Neural crest cell (in vitro differentiated cells): ENCODE measurements around the gene CASK. TPM values are rescaled to one million over a fixed set of nuclear protein-coding genes. Genes with fewer than 3 reads are reported as not detected.
"Not testable (repeated sequence)": the region's sequence is repeated elsewhere in the genome, so short reads cannot be mapped to it uniquely, and the experiment has no call there.

Experiments used
- DNase-seq: peaks from one replicate; pipeline ENCODE4 v3.0.0; 2021; ENCODE audit warnings: low read depth, mixed read lengths, low spot score
- H3K27ac Mint-ChIP-seq: one replicate; pipeline ENCODE4 v1.8.0; 2021; ENCODE audit warnings: mild to moderate bottlenecking, mixed read lengths; ENCODE audit not compliant: unreplicated experiment
- H3K27me3 Mint-ChIP-seq: 2 replicates; pipeline ENCODE4 v1.8.0; 2021; ENCODE audit warnings: low read depth, mild to moderate bottlenecking, mixed read lengths
- H3K36me3 Mint-ChIP-seq: 2 replicates; pipeline ENCODE4 v1.8.0; 2021; ENCODE audit warnings: low read depth, mild to moderate bottlenecking, mixed read lengths
- H3K4me1 Mint-ChIP-seq: 2 replicates; pipeline ENCODE4 v1.8.0; 2021; ENCODE audit warnings: mixed read lengths
- H3K4me3 Mint-ChIP-seq: one replicate; pipeline ENCODE4 v1.8.0; 2021; ENCODE audit warnings: mild to moderate bottlenecking, mixed read lengths
- H3K9me3 Mint-ChIP-seq: 2 replicates; pipeline ENCODE4 v1.8.0; 2021; ENCODE audit warnings: mixed read lengths
- total RNA-seq: library from RNA; stranded (reverse); gene quantifications from 2 replicates; pipeline ENCODE4 v1.2.1, GENCODE V29; 2021
- TF ChIP-seq, protein P1 (sequence below): fragments of 200-600 bp; sonication (generic); conservative IDR thresholded peaks from 2 replicates; pipeline ENCODE4 v1.5.0; 2021; ENCODE audit warnings: antibody characterized with exemption, mild to moderate bottlenecking

CASK gene
- total RNA-seq, 1 donor from 2014 or later, result 57.8 TPM

DNA sequence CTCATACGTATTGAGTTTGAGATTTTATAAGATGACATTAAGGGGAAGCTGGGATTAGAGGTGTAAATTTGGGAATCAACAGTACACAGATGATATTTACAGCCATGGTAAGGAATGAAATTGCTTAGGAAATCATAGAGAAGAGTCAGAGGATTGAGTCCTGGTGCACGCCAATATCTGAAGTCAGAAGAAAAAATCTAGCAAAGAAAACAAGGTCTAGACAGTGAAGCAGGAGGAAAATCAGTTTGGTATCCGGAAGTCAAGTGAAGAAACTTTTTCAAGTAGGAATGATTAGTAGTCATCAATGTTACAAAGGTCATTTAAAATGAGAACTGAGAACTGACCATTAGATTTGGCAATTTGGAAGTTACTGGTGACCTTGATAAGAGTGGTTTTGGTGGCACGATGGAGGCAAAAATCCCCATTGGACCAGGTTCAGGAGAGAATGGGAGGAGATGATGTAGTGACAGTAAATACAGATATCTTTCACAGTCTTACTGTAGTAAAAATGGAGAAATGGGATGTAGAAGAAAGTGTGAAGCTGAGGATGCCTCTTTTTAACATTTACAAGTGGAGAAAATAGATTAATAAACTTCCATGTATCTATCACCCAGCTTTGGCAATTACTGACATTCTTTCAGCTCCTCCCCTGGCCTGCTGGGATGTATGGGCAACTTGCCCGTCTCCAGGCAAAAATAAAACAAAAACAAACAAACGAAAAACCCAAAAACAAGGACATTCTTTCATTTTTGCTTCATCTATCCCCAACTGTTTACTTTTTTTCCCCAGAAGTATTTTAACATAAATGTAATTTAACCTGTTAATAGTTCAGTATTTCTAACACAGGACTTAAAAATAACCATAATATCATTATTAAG, 245.9 kb downstream of the CASK start:
- DNase-seq, result no peak
- Mint-ChIP-seq H3K27ac (no peak overlapping the region), H3K36me3 (peaks cover 7% of the 10 kb centered on the region), H3K4me3 (no peak overlapping the region), H3K27me3 (no peaks in the 10 kb centered on the region), H3K4me1 (no peaks in the 10 kb centered on the region), H3K9me3 (peaks cover 7% of the 10 kb centered on the region)
- TF ChIP-seq, protein P1, sequence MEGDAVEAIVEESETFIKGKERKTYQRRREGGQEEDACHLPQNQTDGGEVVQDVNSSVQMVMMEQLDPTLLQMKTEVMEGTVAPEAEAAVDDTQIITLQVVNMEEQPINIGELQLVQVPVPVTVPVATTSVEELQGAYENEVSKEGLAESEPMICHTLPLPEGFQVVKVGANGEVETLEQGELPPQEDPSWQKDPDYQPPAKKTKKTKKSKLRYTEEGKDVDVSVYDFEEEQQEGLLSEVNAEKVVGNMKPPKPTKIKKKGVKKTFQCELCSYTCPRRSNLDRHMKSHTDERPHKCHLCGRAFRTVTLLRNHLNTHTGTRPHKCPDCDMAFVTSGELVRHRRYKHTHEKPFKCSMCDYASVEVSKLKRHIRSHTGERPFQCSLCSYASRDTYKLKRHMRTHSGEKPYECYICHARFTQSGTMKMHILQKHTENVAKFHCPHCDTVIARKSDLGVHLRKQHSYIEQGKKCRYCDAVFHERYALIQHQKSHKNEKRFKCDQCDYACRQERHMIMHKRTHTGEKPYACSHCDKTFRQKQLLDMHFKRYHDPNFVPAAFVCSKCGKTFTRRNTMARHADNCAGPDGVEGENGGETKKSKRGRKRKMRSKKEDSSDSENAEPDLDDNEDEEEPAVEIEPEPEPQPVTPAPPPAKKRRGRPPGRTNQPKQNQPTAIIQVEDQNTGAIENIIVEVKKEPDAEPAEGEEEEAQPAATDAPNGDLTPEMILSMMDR, result no peak

DNA sequence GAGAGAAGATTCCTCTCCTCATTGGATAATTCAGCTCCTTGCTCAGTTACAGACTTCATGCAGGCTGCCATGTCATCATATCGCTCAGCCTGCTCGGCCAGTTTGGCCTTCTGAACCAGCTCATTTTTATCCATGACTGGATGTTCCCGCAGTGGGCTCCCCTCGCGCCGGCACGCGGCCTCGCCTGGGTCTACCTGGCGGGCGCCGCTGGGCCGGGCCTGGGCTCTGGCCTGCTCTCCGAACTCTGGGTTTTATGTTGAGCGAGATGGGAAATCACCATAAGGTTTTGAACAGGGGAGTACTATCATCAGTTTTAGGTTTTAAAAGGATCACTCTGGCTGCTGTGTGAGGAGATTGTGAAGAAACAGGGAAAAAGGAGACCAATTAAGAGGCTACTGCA, 247.0 kb downstream of the CASK start:
- not testable (repeated sequence) for DNase-seq, H3K9me3 Mint-ChIP-seq, H3K36me3 Mint-ChIP-seq, H3K4me3 Mint-ChIP-seq, H3K4me1 Mint-ChIP-seq, H3K27me3 Mint-ChIP-seq
- H3K27ac Mint-ChIP-seq, result peak overlapping the region; percentile 22

DNA sequence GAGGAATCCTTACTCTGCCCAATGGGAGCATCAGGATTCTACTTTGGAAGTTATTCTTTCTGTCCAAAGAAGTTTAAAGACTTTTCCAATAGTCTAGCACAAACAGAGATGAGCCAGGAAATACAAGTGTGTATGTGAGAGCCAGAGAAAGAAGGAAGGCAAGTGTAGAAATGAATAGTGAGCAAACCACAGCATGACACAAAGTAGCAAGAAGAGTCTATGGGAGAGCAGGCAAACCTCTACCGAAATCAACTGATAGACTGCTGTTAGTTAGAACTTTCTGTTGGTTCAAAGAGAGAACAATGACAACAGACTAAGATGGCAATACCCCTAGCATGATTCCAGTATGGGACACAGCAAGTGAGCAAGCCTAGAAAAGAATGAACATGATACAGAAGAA, 250.7 kb downstream of the CASK start:
- Mint-ChIP-seq H3K4me1 (no peaks in the 10 kb centered on the region), H3K4me3 (no peak overlapping the region), H3K27ac (no peak overlapping the region), H3K9me3 (peaks cover 3% of the 10 kb centered on the region), H3K27me3 (no peaks in the 10 kb centered on the region), H3K36me3 (peaks cover 5% of the 10 kb centered on the region)
- TF ChIP-seq, protein P1, result no peak
- DNase-seq, result no peak

DNA sequence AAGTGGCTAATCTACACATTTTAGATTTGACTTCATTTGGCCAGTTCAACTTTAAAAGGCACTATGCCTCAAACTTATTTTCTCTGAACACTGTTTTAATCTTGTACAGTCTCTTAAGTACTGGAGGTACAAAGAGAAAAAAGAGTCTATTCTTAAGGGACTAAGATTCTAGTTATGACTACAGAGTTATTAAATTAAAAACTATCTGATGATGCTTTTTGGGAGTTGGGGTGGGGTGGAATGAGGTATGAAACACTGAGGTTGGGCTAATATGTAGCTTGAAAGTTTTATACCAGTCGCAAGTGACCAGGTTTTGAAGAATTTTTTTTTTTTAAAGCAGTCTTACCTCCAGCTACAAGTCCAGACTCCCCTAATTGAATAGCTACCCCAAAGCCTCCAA, 252.3 kb downstream of the CASK start:
- DNase-seq, result no peak
- H3K4me1 Mint-ChIP-seq, result no peaks in the 10 kb centered on the region
- TF ChIP-seq, protein P1, result no peak
- H3K9me3 Mint-ChIP-seq, result peaks cover 3% of the 10 kb centered on the region
- H3K27ac Mint-ChIP-seq, result no peak overlapping the region
- no peak overlapping the region for H3K4me3 Mint-ChIP-seq
- H3K27me3 Mint-ChIP-seq, result no peaks in the 10 kb centered on the region
- H3K36me3 Mint-ChIP-seq, result peaks cover 2% of the 10 kb centered on the region

DNA sequence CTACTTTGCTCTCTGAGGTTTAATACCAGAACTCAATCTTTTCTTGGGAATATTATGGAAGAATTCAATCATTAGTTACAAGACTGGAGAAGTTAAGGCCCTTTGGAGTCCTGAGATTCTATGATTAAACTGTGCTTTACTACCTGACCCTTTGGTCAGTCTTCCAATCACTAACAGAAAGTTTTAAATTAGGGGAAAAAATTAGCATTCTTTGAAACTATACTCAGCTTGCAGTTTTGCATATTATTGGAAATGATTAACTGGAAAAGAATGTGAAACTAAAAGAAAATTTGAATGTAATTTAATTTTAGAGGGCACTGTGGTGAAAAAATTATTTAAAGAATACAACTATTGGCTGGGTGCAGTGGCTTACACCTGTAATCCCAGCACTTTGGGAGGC, 253.2 kb downstream of the CASK start:
- no peak overlapping the region for H3K27ac Mint-ChIP-seq

DNA sequence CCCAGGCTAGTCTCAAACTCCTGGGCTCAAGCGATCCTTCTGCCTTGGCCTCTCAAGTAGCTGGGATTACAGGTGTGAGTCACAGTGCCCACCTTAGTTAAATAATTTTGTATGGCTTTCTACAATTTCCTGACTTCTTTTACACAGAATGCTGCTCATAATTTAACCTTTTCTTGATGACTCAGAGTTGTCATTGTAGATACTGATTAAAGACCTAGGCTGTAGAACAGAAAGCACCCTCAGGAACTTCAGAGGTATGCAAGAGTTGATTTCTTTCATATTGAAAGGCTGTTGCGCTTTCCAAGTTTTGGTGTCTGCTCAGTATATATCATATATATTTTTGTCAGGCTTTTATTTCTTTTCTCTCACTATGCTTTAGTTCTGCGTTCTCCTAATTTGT, 255.7 kb downstream of the CASK start:
- TF ChIP-seq, protein P1, result no peak
- Mint-ChIP-seq H3K36me3 (peaks cover 4% of the 10 kb centered on the region), H3K4me1 (no peaks in the 10 kb centered on the region), H3K27me3 (no peaks in the 10 kb centered on the region), H3K9me3 (no peaks in the 10 kb centered on the region), H3K4me3 (no peak overlapping the region), H3K27ac (no peak overlapping the region)
- DNase-seq, result no peak

More for the DNA sequence above, 253.2 kb downstream of the CASK start:
- Mint-ChIP-seq H3K4me3 (no peak overlapping the region), H3K27me3 (no peaks in the 10 kb centered on the region), H3K4me1 (no peaks in the 10 kb centered on the region), H3K36me3 (peaks cover 6% of the 10 kb centered on the region), H3K9me3 (peaks cover 3% of the 10 kb centered on the region)
- TF ChIP-seq, protein P1, result no peak
- no peak for DNase-seq
